Neural progenitor cell (in vitro differentiated cells): ENCODE results near the gene ZBTB9. TPM values are rescaled to one million over a fixed set of nuclear protein-coding genes. Genes with fewer than 3 reads are reported as not detected.
A peak's percentile ranks its signal among the peaks of the same experiment; 100 is the strongest.

ENCODE experiments used
- DNase-seq: peaks from one replicate; pipeline ENCODE4 v3.0.0-alpha.2; 2016; ENCODE audit warnings: low spot score
- H2AFZ ChIP-seq: fragments of 200-600 bp; sonication (generic); replicated peaks from 2 replicates; pipeline ENCODE4 v1.6.1; 2016; ENCODE audit warnings: antibody characterized with exemption
- H3F3A ChIP-seq: fragments of 200-600 bp; sonication (generic); 2 replicates; pipeline ENCODE4 v1.6.1; 2016; ENCODE audit warnings: antibody characterized with exemption, low read depth
- H3K27ac ChIP-seq: fragments of 200-600 bp; sonication (generic); 2 replicates; pipeline ENCODE4 v1.5.1; 2016; ENCODE audit warnings: mild to moderate bottlenecking
- H3K27me3 ChIP-seq: fragments of 200-600 bp; sonication (generic); 2 replicates; pipeline ENCODE4 v1.6.1; 2016; ENCODE audit warnings: mild to moderate bottlenecking, moderate library complexity
- H3K36me3 ChIP-seq: fragments of 200-600 bp; sonication (generic); 2 replicates; pipeline ENCODE4 v1.5.1; 2016
- H3K4me1 ChIP-seq: fragments of 200-600 bp; sonication (generic); 2 replicates; pipeline ENCODE4 v1.6.1; 2016; ENCODE audit warnings: mixed run types
- H3K4me2 ChIP-seq: fragments of 200-600 bp; sonication (generic); 2 replicates; pipeline ENCODE4 v1.6.1; 2016
- H3K4me3 ChIP-seq: fragments of 200-600 bp; sonication (generic); 2 replicates; pipeline ENCODE4 v1.5.1; 2016
- H3K79me2 ChIP-seq: fragments of 200-600 bp; sonication (generic); 2 replicates; pipeline ENCODE4 v1.6.1; 2016; ENCODE audit warnings: low read depth
- H3K9ac ChIP-seq: fragments of 200-600 bp; sonication (generic); 2 replicates; pipeline ENCODE4 v1.6.1; 2016
- H3K9me3 ChIP-seq: fragments of 200-600 bp; sonication (generic); 2 replicates; pipeline ENCODE4 v1.5.1; 2016; ENCODE audit warnings: low read depth
- H4K20me1 ChIP-seq: fragments of 200-600 bp; sonication (generic); 2 replicates; pipeline ENCODE4 v1.6.1; 2016; ENCODE audit warnings: low read depth
- H3K27ac Mint-ChIP-seq: 3 replicates; pipeline ENCODE4 v1.8.0; 2021; ENCODE audit warnings: mixed read lengths
- H3K27me3 Mint-ChIP-seq: 2 replicates; pipeline ENCODE4 v1.8.0; 2022; ENCODE audit warnings: low read depth, mild to moderate bottlenecking, inconsistent platforms, moderate library complexity, mixed read lengths; ENCODE audit not compliant: insufficient read depth
- H3K36me3 Mint-ChIP-seq: 3 replicates; pipeline ENCODE4 v1.8.0; 2021; ENCODE audit warnings: mixed read lengths
- H3K4me1 Mint-ChIP-seq: 3 replicates; pipeline ENCODE4 v1.8.0; 2021; ENCODE audit warnings: mixed read lengths
- H3K4me3 Mint-ChIP-seq: 3 replicates; pipeline ENCODE4 v1.8.0; 2021; ENCODE audit warnings: mild to moderate bottlenecking, moderate library complexity, mixed read lengths
- H3K9me3 Mint-ChIP-seq: 3 replicates; pipeline ENCODE4 v1.8.0; 2020; ENCODE audit warnings: mixed read lengths
- EZH2 ChIP-seq: fragments of 200-600 bp; sonication (generic); IDR thresholded peaks from 2 replicates; pipeline ENCODE4 v1.6.1; 2017; ENCODE audit warnings: antibody characterized with exemption, mild to moderate bottlenecking, moderate library complexity
- EZH2phosphoT487 ChIP-seq: fragments of 200-600 bp; sonication (generic); IDR thresholded peaks from 2 replicates; pipeline ENCODE4 v1.6.1; 2017; ENCODE audit warnings: antibody characterized with exemption
- total RNA-seq: library from RNA; depleted of rRNA; stranded (reverse); fragments of >200 nt; gene quantifications from 2 replicates; pipeline ENCODE4 v1.2.3, GENCODE V29; 2015; ENCODE audit warnings: low replicate concordance
- TF ChIP-seq, protein P1 (sequence below): fragments of 200-600 bp; sonication (generic); IDR thresholded peaks from 2 replicates; pipeline ENCODE4 v1.5.1; 2017; ENCODE audit warnings: antibody characterized with exemption, mild to moderate bottlenecking

ZBTB9 gene
- total RNA-seq, 1 donor from 2014 or later = 10.2 TPM

DNA sequence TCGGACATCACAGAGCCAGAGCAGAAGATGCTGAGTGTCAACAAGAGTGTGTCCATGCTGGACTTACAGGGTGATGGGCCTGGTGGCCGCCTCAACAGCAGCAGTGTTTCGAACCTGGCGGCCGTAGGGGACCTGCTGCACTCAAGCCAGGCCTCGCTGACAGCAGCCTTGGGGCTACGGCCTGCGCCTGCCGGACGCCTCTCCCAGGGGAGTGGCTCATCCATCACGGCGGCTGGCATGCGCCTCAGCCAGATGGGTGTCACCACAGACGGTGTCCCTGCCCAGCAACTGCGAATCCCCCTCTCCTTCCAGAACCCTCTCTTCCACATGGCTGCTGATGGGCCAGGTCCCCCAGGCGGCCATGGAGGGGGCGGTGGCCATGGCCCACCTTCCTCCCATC is 11.4 kb upstream of the ZBTB9 start:
- Mint-ChIP-seq H3K4me1 (no peaks in the 10 kb centered on the region), H3K4me3 (no peak overlapping the region), H3K27ac (no peak overlapping the region), H3K36me3 (peaks cover 58% of the 10 kb centered on the region), H3K27me3 (peaks cover 9% of the 10 kb centered on the region), H3K9me3 (no peaks in the 10 kb centered on the region)
- Histone ChIP-seq H3K36me3 (peaks cover 6% of the 10 kb centered on the region), H3K79me2 (no peaks in the 10 kb centered on the region), H4K20me1 (peaks cover 15% of the 10 kb centered on the region), H3F3A (no peaks in the 10 kb centered on the region), H3K4me3 (no peak overlapping the region), H3K27me3 (no peaks in the 10 kb centered on the region), H2AFZ (no peak overlapping the region), H3K9me3 (no peaks in the 10 kb centered on the region), H3K27ac (no peak overlapping the region), H3K4me2 (no peak overlapping the region), H3K9ac (no peak overlapping the region), H3K4me1 (no peaks in the 10 kb centered on the region)
- TF ChIP-seq EZH2 = no peak
- TF ChIP-seq, protein P1, sequence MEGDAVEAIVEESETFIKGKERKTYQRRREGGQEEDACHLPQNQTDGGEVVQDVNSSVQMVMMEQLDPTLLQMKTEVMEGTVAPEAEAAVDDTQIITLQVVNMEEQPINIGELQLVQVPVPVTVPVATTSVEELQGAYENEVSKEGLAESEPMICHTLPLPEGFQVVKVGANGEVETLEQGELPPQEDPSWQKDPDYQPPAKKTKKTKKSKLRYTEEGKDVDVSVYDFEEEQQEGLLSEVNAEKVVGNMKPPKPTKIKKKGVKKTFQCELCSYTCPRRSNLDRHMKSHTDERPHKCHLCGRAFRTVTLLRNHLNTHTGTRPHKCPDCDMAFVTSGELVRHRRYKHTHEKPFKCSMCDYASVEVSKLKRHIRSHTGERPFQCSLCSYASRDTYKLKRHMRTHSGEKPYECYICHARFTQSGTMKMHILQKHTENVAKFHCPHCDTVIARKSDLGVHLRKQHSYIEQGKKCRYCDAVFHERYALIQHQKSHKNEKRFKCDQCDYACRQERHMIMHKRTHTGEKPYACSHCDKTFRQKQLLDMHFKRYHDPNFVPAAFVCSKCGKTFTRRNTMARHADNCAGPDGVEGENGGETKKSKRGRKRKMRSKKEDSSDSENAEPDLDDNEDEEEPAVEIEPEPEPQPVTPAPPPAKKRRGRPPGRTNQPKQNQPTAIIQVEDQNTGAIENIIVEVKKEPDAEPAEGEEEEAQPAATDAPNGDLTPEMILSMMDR = no peak
- TF ChIP-seq EZH2phosphoT487 = no peak
- no peak for DNase-seq

DNA sequence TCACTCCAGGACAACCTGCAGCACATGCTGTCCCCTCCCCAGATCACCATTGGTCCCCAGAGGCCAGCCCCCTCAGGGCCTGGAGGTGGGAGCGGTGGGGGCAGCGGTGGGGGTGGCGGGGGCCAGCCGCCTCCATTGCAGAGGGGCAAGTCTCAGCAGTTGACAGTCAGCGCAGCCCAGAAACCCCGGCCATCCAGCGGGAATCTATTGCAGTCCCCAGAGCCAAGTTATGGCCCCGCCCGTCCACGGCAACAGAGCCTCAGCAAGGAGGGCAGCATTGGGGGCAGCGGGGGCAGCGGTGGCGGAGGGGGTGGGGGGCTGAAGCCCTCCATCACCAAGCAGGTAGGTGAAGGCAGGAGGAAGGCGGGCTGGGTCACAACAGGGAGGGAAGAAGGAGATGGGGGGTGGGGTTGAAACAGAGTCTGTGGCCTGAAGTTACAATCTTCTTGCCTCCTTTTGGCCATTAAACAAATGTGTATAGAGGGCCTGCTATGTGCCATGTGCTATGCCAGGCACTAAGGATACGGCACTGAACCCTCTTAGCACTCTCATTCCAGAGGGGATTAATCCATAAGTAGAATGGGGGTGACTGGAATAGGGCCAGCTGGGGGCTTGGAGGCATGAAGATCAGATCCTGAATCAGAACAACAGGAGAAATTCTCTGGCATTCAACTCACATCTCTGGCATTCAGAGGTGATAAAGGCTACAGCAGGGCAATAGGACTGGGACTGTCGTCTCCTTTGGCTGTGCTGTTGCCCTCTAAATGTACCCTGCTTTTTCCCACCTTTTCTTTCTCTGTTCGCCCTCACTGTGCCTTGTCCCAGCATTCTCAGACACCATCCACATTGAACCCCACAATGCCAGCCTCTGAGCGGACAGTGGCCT is 10.5 kb upstream of the ZBTB9 start:
- Histone ChIP-seq H3K27ac (no peak overlapping the region), H3K9me3 (no peaks in the 10 kb centered on the region), H3K36me3 (peaks cover 3% of the 10 kb centered on the region), H3K4me3 (no peak overlapping the region), H3K4me2 (no peak overlapping the region), H3K4me1 (no peaks in the 10 kb centered on the region), H2AFZ (no peak overlapping the region), H3K79me2 (no peaks in the 10 kb centered on the region), H4K20me1 (peaks cover 11% of the 10 kb centered on the region), H3F3A (no peaks in the 10 kb centered on the region), H3K9ac (no peak overlapping the region), H3K27me3 (no peaks in the 10 kb centered on the region)
- no peaks in the 10 kb centered on the region for H3K4me1 Mint-ChIP-seq
- H3K36me3 Mint-ChIP-seq = peaks cover 60% of the 10 kb centered on the region
- H3K27me3 Mint-ChIP-seq = peaks cover 9% of the 10 kb centered on the region
- no peaks in the 10 kb centered on the region for H3K9me3 Mint-ChIP-seq
- peak overlapping the region; percentile 57 for H3K27ac Mint-ChIP-seq
- peak overlapping the region; percentile 50 for H3K4me3 Mint-ChIP-seq
- TF ChIP-seq EZH2 = no peak
- TF ChIP-seq EZH2phosphoT487 = no peak
- TF ChIP-seq, protein P1 = no peak
- DNase-seq = no peak

DNA sequence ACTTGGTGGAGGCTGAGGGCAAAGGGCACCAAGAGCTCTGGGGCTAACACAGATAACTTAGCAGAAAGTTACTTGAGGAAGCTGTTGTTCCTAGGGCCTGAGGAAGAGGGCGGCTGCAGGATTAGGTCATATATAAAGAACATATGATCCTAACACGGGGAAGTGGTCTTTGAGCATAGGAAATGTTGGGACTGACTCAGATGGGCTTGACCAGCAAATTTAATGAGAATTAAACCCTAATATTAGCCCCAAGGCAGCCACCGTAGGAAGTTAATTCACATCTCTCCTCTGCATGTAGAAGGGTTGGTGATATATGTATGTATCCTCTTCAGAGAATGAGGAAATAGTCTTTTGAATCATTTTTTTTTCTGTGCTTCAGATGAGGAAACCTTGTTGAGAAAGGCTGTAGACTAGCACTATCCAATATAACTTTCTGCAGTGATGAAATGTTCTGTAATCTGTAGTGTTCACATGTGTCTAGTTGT is 9.2 kb upstream of the ZBTB9 start:
- H3K4me1 ChIP-seq = no peaks in the 10 kb centered on the region
- H3K9ac ChIP-seq = no peak overlapping the region
- Mint-ChIP-seq H3K4me3 (peak overlapping the region; percentile 8), H3K36me3 (peaks cover 61% of the 10 kb centered on the region), H3K9me3 (no peaks in the 10 kb centered on the region), H3K27ac (no peak overlapping the region), H3K27me3 (peaks cover 12% of the 10 kb centered on the region), H3K4me1 (no peaks in the 10 kb centered on the region)
- no peaks in the 10 kb centered on the region for H3K79me2 ChIP-seq
- no peaks in the 10 kb centered on the region for H3K27me3 ChIP-seq
- H3K4me3 ChIP-seq = no peak overlapping the region
- no peak overlapping the region for H3K4me2 ChIP-seq
- H4K20me1 ChIP-seq = peaks cover 15% of the 10 kb centered on the region
- no peaks in the 10 kb centered on the region for H3K9me3 ChIP-seq
- no peak for TF ChIP-seq EZH2phosphoT487
- TF ChIP-seq EZH2 = no peak
- peaks cover 3% of the 10 kb centered on the region for H3K36me3 ChIP-seq
- no peak for DNase-seq
- no peak overlapping the region for H2AFZ ChIP-seq
- peaks cover 8% of the 10 kb centered on the region for H3F3A ChIP-seq
- H3K27ac ChIP-seq = no peak overlapping the region

DNA sequence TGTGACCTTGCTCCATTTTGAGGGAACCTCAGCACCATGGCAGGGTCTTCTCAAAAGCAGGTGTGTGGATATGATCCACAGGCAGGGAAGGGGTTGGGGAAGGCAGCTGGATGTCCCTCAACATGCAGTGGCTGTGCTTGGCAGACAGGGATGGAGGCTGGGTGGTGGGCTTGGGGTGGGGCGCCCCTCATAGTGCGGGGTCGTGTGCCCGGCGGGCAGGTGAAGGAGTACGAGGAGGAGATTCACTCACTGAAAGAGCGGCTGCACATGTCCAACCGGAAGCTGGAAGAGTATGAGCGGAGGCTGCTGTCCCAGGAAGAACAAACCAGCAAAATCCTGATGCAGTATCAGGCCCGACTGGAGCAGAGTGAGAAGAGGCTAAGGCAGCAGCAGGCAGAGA is 8.0 kb upstream of the ZBTB9 start:
- no peak overlapping the region for H3K9ac ChIP-seq
- Mint-ChIP-seq H3K36me3 (peaks cover 56% of the 10 kb centered on the region), H3K4me3 (no peak overlapping the region), H3K27me3 (peaks cover 12% of the 10 kb centered on the region), H3K27ac (no peak overlapping the region), H3K9me3 (no peaks in the 10 kb centered on the region), H3K4me1 (peaks cover 8% of the 10 kb centered on the region)
- H3K27ac ChIP-seq = no peak overlapping the region
- H3F3A ChIP-seq = peaks cover 20% of the 10 kb centered on the region
- DNase-seq = no peak
- peaks cover 19% of the 10 kb centered on the region for H4K20me1 ChIP-seq
- TF ChIP-seq, protein P1 = no peak
- TF ChIP-seq EZH2phosphoT487 = no peak
- TF ChIP-seq EZH2 = no peak
- no peaks in the 10 kb centered on the region for H3K27me3 ChIP-seq
- no peaks in the 10 kb centered on the region for H3K79me2 ChIP-seq
- H3K4me3 ChIP-seq = no peak overlapping the region
- no peaks in the 10 kb centered on the region for H3K9me3 ChIP-seq
- H3K4me1 ChIP-seq = no peaks in the 10 kb centered on the region
- H3K36me3 ChIP-seq = peaks cover 3% of the 10 kb centered on the region
- H3K4me2 ChIP-seq = no peak overlapping the region
- H2AFZ ChIP-seq = no peak overlapping the region
